ENCODE results near the gene ZFAND2B. TPM values are rescaled to one million over a fixed set of nuclear protein-coding genes. Genes with fewer than 3 reads are reported as not detected.

ZFAND2B gene
- total RNA-seq, 2 experiments from 2014 or later = 51.4 to 56.7 TPM

DNA sequence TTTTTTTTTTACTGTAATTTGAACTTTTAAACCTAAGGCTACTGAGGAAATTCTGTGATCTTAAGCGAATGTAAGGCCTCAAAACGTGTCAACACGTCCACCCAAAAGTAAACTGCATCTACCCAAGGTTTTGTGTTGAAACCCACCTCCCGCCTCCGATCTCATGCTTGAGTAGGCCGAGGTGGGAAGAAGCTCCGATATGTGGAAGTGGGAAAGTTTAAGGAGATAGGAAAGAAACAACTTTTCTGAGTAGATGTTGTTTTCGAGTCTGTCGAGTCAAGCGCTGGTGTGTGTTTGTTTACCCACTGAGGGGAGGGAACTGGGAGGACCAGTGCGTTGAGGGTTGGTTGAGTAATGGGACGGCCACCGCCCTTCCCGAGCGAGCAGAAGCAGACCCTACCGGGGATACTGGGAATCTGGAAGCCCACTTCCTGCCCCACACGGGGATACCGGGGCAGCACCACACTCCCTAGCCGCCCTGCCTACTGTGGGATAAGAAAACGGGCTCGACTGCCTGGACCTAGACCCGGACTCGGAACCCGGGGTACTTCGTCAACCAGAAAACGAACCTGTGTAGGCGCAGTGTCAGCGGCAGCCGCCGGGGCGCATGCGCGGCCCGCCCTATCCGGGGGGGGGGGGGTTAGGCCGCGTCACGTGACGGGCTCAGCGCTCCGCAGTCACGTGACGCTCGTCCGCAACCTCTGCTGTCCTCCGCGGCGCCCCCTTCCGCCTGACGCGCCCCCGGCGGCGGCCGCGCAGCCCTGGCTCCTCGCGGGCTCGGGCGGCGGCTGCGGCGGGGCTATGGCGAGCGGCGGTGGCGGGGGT, 28.8 kb upstream of the ZFAND2B start, which contains the start of gene RETREG2:
TSS of gene RETREG2 (plus strand) at position 724 of the 825 bp plus-strand sequence. CDS start at position 802, 78 bp downstream.
- H3K36me3 Mint-ChIP-seq (ENCODE audit: low read depth) = peaks cover 64% of the 10 kb centered on the region
- peak within 1 kb of the TSS; percentile 99 for H3K27ac Mint-ChIP-seq
- peak; percentile 84 for DNase-seq
- POLR2A ChIA-PET = interaction anchor here (1.0 to 12.0 kb wide), 17 partner anchors 12 to 209 kb away, joined by 3 to 160 read pairs (median 21); partner anchors contain the start of genes ABCB6, ANKZF1, ATG9A and DNAJB2
- H3K9me3 Mint-ChIP-seq = no peaks in the 10 kb centered on the region
- no peaks in the 10 kb centered on the region for H3K27me3 Mint-ChIP-seq
- CTCF ChIA-PET = interaction anchor here (1.0 kb wide), 1 partner anchor 68 kb away, joined by 3 read pairs; no protein-coding TSS in a partner anchor
- peak within 1 kb of the TSS; percentile 85 for H3K4me3 Mint-ChIP-seq
- H3K4me1 Mint-ChIP-seq = peaks cover 72% of the 10 kb centered on the region

DNA sequence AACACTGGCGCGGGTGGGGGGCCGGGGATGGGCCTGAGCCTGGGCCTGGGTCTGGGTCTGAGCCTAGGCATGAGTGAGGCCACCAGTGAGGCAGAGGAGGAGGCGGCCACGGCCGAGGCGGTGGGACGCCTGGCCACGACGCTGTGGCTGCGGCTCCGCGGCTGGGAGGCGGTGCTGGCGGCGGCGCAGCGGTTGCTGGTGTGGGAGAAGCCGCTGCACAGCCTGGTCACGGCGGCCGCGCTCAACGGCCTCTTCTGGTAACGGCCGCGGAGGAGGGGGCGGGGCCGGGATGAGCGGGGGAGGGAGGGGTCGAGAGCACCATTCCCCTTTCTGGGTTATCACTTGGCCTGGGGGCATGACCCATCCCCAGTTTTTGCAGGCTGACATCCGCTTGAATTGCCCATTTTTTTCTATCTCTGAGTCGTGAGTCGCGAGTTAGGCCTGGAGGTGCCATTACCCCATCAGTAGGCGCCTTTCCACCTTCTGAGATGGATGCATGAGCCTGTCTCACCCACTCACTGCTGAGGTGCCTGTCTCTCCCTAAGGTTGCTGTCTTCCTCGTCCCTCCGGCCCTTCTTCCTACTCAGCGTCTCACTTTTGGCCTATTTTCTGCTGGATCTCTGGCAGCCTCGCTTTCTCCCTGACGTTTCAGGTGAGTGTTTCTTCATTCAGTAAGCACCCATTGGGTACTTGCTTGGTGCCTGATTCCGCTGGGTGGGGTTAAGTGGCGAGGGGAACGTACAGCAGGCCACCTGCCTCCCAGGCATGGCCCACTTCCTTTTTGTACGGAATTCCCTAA, 28.0 kb upstream of the ZFAND2B start:
- peaks cover 77% of the 10 kb centered on the region for H3K4me1 Mint-ChIP-seq
- H3K4me3 Mint-ChIP-seq = peak overlapping the region; percentile 85
- CTCF ChIA-PET = interaction anchor here (2.2 kb wide), 1 partner anchor 28 kb away, joined by 7 read pairs; the partner anchor contains the start of gene ZFAND2B
- H3K9me3 Mint-ChIP-seq = no peaks in the 10 kb centered on the region
- no peaks in the 10 kb centered on the region for H3K27me3 Mint-ChIP-seq
- peak overlapping the region; percentile 81 for H3K27ac Mint-ChIP-seq
- DNase-seq = peak; percentile 57
- H3K36me3 Mint-ChIP-seq (ENCODE audit: low read depth) = peaks cover 66% of the 10 kb centered on the region
- POLR2A ChIA-PET = interaction anchor here (1.2 to 12.0 kb wide), 4 partner anchors 13 to 51 kb away, joined by 4 to 160 read pairs (median 27); partner anchors contain the start of genes ANKZF1, ATG9A and ZFAND2B

DNA sequence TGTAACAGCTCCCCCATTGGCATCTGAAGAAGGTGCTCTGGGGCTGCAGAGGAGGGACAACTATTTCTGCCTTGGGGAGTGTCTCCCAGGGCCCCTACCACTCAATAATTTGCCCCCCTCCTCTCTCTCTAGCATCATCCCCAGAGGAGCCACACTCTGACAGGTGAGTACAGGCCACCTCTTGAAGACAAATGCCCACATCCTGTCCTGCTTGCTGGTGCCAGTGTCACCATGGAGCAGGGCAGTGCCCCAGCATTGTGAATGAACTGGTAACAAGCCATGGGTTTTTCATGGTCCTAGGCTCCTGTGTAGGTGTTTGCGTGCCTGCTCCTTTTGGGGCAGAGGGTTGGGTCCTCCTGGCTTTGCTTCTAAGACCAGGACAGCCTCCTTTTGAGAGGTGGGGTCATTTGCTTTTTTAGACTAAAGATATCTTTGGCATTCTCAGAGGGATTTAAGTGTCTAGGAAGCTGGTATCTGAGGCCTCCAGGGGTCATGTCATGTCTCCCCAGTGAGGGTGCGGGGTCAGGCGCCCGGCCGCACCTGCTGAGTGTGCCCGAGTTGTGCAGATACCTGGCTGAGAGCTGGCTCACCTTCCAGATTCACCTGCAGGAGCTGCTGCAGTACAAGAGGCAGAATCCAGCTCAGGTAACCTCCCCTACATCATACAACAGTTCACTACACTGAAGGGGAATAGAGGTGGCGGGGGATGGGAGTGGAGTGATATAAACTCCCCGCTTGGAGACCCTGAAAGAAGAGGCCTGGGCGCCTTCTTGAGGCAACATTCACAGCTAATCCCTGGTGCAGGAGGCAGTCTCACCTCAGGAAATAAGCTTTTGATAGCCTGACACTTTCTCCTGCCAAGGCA, 26.7 kb upstream of the ZFAND2B start:
- CTCF ChIA-PET = interaction anchor here (0.8 to 2.8 kb wide), 7 partner anchors 9 to 115 kb away, joined by 3 to 16 read pairs (median 4); partner anchors contain the start of genes DNAJB2 and ZFAND2B
- peak overlapping the region; percentile 85 for H3K4me3 Mint-ChIP-seq
- POLR2A ChIA-PET = interaction anchor here (0.6 to 12.0 kb wide), 11 partner anchors 12 to 150 kb away, joined by 3 to 160 read pairs (median 4); partner anchors contain the start of genes ANKZF1, ATG9A, GLB1L and STK16
- H3K9me3 Mint-ChIP-seq = no peaks in the 10 kb centered on the region
- peaks cover 70% of the 10 kb centered on the region for H3K4me1 Mint-ChIP-seq
- peak overlapping the region; percentile 81 for H3K27ac Mint-ChIP-seq
- H3K27me3 Mint-ChIP-seq = no peaks in the 10 kb centered on the region
- peaks cover 61% of the 10 kb centered on the region for H3K36me3 Mint-ChIP-seq (ENCODE audit: low read depth)
- DNase-seq = no peak

DNA sequence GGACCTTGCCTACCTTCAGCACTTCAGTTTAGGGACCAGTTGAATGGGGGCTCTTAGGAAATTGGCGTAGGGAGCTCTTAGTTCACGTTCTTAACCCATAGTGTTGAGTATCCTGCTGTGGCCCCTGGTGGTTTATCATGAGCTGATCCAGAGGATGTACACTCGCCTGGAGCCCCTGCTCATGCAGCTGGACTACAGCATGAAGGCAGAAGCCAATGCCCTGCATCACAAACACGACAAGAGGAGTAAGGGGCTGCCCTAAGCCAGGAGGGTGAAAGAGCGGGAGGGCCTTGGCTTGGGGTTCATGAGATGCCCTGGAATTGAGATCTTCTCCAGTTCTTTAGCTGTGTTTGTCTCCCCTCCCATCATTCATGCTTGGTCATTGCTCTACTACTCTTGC, 25.6 kb upstream of the ZFAND2B start:
- Mint-ChIP-seq H3K36me3 (ENCODE audit: low read depth) (peaks cover 65% of the 10 kb centered on the region), H3K4me3 (no peak overlapping the region), H3K27me3 (no peaks in the 10 kb centered on the region), H3K27ac (peak overlapping the region; percentile 69), H3K4me1 (peaks cover 61% of the 10 kb centered on the region), H3K9me3 (no peaks in the 10 kb centered on the region)
- ChIA-PET POLR2A (interaction anchor here (0.9 to 12.0 kb wide), 10 partner anchors 18 to 72 kb away, joined by 3 to 160 read pairs (median 4); partner anchors contain the start of genes ANKZF1, ATG9A, TUBA4B and ZFAND2B), CTCF (interaction anchor here (0.5 to 2.8 kb wide), 9 partner anchors 10 to 697 kb away, joined by 3 to 16 read pairs (median 4); partner anchors contain the start of genes ANKZF1, ATG9A, DNAJB2 and ZFAND2B)
- DNase-seq = no peak

DNA sequence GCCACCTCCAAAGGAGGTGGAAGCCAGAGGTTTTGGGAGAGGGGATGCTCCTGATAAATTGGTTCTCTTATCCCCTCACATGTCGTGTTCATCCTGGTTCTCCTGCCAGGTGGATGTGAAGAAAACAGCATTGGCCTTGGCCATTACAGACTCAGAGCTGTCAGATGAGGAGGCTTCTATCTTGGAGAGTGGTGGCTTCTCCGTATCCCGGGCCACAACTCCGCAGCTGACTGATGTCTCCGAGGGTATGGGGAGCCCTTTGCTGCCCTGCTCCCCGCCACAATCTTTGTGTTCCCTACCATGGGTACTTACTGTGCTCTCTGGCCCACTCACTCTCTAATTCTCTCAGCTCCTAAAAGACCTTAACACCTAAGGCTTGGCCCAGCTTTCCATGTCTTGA, 25.1 kb upstream of the ZFAND2B start:
- Mint-ChIP-seq H3K27me3 (no peaks in the 10 kb centered on the region), H3K36me3 (ENCODE audit: low read depth) (peaks cover 70% of the 10 kb centered on the region), H3K4me1 (peaks cover 59% of the 10 kb centered on the region), H3K9me3 (no peaks in the 10 kb centered on the region), H3K4me3 (peak overlapping the region; percentile 34), H3K27ac (peak overlapping the region; percentile 69)
- ChIA-PET CTCF (interaction anchor here (0.5 to 2.8 kb wide), 8 partner anchors 10 to 698 kb away, joined by 3 to 16 read pairs (median 4); partner anchors contain the start of genes ANKZF1, ATG9A and DNAJB2), POLR2A (interaction anchor here (0.9 to 12.0 kb wide), 8 partner anchors 17 to 71 kb away, joined by 3 to 160 read pairs (median 4); partner anchors contain the start of genes ANKZF1, ATG9A, TUBA4B and ZFAND2B)
- no peak for DNase-seq

DNA sequence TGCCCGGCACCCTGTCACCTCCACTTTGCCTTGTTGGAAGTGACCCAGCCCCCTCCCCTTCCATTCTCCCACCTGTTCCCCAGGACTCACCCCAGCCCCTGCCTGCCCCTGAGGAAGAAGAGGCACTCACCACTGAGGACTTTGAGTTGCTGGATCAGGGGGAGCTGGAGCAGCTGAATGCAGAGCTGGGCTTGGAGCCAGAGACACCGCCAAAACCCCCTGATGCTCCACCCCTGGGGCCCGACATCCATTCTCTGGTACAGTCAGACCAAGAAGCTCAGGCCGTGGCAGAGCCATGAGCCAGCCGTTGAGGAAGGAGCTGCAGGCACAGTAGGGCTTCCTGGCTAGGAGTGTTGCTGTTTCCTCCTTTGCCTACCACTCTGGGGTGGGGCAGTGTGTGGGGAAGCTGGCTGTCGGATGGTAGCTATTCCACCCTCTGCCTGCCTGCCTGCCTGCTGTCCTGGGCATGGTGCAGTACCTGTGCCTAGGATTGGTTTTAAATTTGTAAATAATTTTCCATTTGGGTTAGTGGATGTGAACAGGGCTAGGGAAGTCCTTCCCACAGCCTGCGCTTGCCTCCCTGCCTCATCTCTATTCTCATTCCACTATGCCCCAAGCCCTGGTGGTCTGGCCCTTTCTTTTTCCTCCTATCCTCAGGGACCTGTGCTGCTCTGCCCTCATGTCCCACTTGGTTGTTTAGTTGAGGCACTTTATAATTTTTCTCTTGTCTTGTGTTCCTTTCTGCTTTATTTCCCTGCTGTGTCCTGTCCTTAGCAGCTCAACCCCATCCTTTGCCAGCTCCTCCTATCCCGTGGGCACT, 24.0 kb upstream of the ZFAND2B start:
- DNase-seq = no peak
- Mint-ChIP-seq H3K27me3 (no peaks in the 10 kb centered on the region), H3K27ac (peak overlapping the region; percentile 69), H3K36me3 (ENCODE audit: low read depth) (peaks cover 73% of the 10 kb centered on the region), H3K9me3 (no peaks in the 10 kb centered on the region), H3K4me1 (peaks cover 59% of the 10 kb centered on the region), H3K4me3 (no peak overlapping the region)
- ChIA-PET CTCF (interaction anchor here (1.5 to 1.7 kb wide), 2 partner anchors 47 to 72 kb away, joined by 4 read pairs; partner anchors contain the start of genes ANKZF1 and ATG9A), POLR2A (interaction anchor here (0.7 to 12.0 kb wide), 7 partner anchors 8 to 63 kb away, joined by 3 to 160 read pairs (median 3); partner anchors contain the start of genes ABCB6, ANKZF1, ATG9A and GLB1L)

DNA sequence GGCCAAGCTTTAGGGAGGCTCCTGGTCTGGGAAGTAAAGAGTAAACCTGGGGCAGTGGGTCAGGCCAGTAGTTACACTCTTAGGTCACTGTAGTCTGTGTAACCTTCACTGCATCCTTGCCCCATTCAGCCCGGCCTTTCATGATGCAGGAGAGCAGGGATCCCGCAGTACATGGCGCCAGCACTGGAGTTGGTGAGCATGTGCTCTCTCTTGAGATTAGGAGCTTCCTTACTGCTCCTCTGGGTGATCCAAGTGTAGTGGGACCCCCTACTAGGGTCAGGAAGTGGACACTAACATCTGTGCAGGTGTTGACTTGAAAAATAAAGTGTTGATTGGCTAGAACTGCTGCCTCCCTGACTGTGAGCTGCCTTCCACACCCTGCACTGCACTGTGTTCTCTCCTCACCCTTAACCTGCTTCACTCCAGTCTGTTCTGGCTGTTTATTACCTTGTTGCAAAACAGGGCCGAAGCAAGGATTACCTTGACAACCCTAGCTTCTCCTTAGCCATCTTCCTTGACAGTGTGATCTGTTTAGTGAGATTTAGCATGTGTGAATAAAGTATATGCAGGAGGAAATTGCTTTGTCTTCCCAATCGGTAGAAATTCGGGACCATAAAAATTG, 23.3 kb upstream of the ZFAND2B start:
- peaks cover 58% of the 10 kb centered on the region for H3K4me1 Mint-ChIP-seq
- H3K9me3 Mint-ChIP-seq = no peaks in the 10 kb centered on the region
- no peak for DNase-seq
- no peak overlapping the region for H3K4me3 Mint-ChIP-seq
- no peaks in the 10 kb centered on the region for H3K27me3 Mint-ChIP-seq
- peak overlapping the region; percentile 69 for H3K27ac Mint-ChIP-seq
- ChIA-PET CTCF (no interaction called here), POLR2A (interaction anchor here (0.7 to 12.0 kb wide), 5 partner anchors 9 to 62 kb away, joined by 3 to 160 read pairs (median 3); partner anchors contain the start of genes ABCB6, GLB1L, STK16 and ZFAND2B)
- peaks cover 73% of the 10 kb centered on the region for H3K36me3 Mint-ChIP-seq (ENCODE audit: low read depth)

DNA sequence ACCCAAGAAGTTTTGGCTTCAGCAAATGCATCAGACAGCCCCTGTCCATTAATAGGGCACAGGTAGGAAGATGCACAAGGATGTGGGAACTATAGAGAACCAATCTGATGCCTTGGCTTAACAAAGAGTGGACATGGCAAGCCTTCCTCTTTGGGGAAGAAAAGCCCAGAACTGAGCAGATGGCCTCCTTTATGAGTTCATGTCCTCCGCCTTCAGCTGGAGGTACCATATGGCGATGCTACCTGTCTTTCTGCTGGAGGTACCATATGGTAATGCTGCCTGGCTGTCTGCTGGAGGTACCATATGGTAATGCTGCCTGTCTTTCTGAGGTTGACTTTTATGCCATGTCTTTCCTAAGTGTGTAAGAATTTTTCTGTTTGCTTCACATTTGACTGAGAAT, 22.5 kb upstream of the ZFAND2B start:
- DNase-seq = no peak
- H3K27ac Mint-ChIP-seq = no peak overlapping the region
- peaks cover 66% of the 10 kb centered on the region for H3K36me3 Mint-ChIP-seq (ENCODE audit: low read depth)
- peaks cover 53% of the 10 kb centered on the region for H3K4me1 Mint-ChIP-seq
- H3K27me3 Mint-ChIP-seq = no peaks in the 10 kb centered on the region
- ChIA-PET CTCF (interaction anchor here (1.5 kb wide), 1 partner anchor 12 kb away, joined by 3 read pairs; no protein-coding TSS in a partner anchor), POLR2A (interaction anchor here (12.0 kb wide), 1 partner anchor 24 kb away, joined by 160 read pairs; the partner anchor contains the start of gene ZFAND2B)
- H3K4me3 Mint-ChIP-seq = no peak overlapping the region
- H3K9me3 Mint-ChIP-seq = no peaks in the 10 kb centered on the region

DNA sequence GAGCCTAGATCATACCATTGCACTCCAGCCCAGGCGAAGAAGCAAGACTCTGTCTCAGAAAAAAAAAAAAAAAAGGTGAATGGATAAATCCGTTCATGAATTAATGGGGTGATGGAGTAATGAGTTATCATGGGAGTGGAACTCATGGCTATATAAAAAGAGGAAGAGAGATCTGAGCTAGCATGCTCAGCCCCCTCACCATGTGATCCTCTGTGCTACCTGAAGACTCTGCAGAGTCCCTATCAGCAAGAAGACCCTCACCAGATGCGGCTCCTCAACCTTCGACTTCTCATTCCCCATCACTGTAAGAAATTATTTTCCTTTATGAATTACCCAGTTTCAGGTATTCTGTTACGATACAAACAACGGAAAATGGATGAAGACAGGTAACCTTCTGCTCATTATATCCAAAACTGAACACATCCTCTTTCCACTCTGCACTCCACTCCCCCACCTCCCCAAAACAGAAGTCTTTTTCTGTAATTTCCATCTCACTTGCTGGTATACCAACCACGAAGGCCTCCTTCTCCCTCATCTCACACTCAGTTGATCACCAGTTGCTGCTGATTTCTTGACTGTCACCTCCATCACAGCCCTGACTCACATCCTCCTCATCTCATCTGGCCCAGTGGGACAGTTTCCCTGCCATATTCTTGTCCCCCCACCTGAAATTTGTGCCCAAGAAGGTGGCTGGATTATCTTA, 19.7 kb upstream of the ZFAND2B start:
- H3K4me3 Mint-ChIP-seq = no peak overlapping the region

DNA sequence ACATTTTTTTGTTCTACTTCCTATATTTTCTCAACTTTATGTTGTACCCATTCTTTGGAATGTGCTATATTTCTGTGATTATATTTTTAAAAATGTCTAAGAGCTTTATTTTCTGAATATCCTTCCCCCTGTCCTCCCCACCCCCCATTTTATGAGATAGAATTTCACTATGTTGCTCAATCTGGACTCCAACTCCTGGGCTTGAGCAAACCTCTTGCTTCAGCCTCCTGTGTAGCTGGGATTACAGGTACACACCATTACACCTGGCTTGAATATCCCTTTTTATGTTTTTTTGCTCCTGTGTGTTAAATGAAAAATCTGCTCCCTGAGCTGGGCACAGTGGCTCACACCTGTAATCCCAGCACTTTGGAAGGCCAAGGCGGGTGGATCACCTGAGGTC, 9.2 kb upstream of the ZFAND2B start:
- CTCF ChIA-PET = interaction anchor here (0.7 to 1.8 kb wide), 4 partner anchors 21 to 98 kb away, joined by 3 to 5 read pairs (median 4); partner anchors contain the start of gene CNPPD1
- no peak overlapping the region for H3K27ac Mint-ChIP-seq
- no peak for DNase-seq
- peaks cover 5% of the 10 kb centered on the region for H3K4me1 Mint-ChIP-seq
- H3K4me3 Mint-ChIP-seq = no peak overlapping the region
- H3K36me3 Mint-ChIP-seq (ENCODE audit: low read depth) = no peaks in the 10 kb centered on the region
- POLR2A ChIA-PET = interaction anchor here (1.0 to 4.9 kb wide), 3 partner anchors 9 to 21 kb away, joined by 3 to 21 read pairs (median 6); partner anchors contain the start of genes CNPPD1 and ZFAND2B
- H3K27me3 Mint-ChIP-seq = peaks cover 17% of the 10 kb centered on the region
- no peaks in the 10 kb centered on the region for H3K9me3 Mint-ChIP-seq

More for the DNA sequence above, 19.7 kb upstream of the ZFAND2B start:
- no peaks in the 10 kb centered on the region for H3K9me3 Mint-ChIP-seq
- no peak for DNase-seq
- peaks cover 25% of the 10 kb centered on the region for H3K4me1 Mint-ChIP-seq
- H3K36me3 Mint-ChIP-seq (ENCODE audit: low read depth) = peaks cover 41% of the 10 kb centered on the region
- POLR2A ChIA-PET = no interaction called here
- CTCF ChIA-PET = interaction anchor here (0.6 kb wide), 2 partner anchors 20 to 27 kb away, joined by 3 to 6 read pairs; partner anchors contain the start of gene NHEJ1
- H3K27ac Mint-ChIP-seq = peak overlapping the region; percentile 21
- no peaks in the 10 kb centered on the region for H3K27me3 Mint-ChIP-seq

Measured in activated CD4-positive, alpha-beta memory T cell treated with anti-CD3 and anti-CD28 coated beads, Interleukin-2, amount 10 ng/mL, durations not matched to agents 7 days and 5 days (primary cell).